Gastrocnemius medialis (tissue), 4 donors: ENCODE data around the gene FRS2. TPM values are rescaled to one million over a fixed set of nuclear protein-coding genes. Genes with fewer than 3 reads are reported as not detected.

Source experiments
- ATAC-seq, 2 donors: fragments of 150-250 bp; one replicate each; pipeline ENCODE4 v1.9.1; 2016
- DNase-seq, 2 donors: peaks; one replicate each; pipeline ENCODE4 v3.0.0-alpha.2; 2019
- H3K27ac ChIP-seq, 4 donors: fragments of 200-600 bp; sonication (generic); 1 replicate in 1 of 4; 2 replicates in 3 of 4; pipeline ENCODE4 v1.5.1; 2016 to 2018; ENCODE audit warnings: mild to moderate bottlenecking in 2 of 4, moderate library complexity in 1 of 4
- H3K27me3 ChIP-seq, 3 donors: fragments of 200-600 bp; sonication (generic) in 2 of 3; 1 replicate in 1 of 3; 2 replicates in 2 of 3; pipeline versions ENCODE4 v1.5.1 to v1.6.0; 2016 to 2019; ENCODE audit warnings: mild to moderate bottlenecking in 1 of 3, moderate library complexity in 1 of 3
- H3K36me3 ChIP-seq, 2 donors: fragments of 200-600 bp; sonication (generic) in 1 of 2; one replicate each; pipeline ENCODE4 v1.5.1; 2017 to 2018
- H3K4me1 ChIP-seq, 2 donors: fragments of 200-600 bp; sonication (generic) in 1 of 2; one replicate each; pipeline ENCODE4 v1.5.1; 2016 to 2017; ENCODE audit warnings: mild to moderate bottlenecking in 2 of 2
- H3K4me3 ChIP-seq, 4 donors: fragments of 200-600 bp; sonication (generic) in 3 of 4; 1 replicate in 1 of 4; 2 replicates in 3 of 4; pipeline ENCODE4 v1.5.1; 2016 to 2019; ENCODE audit warnings: mild to moderate bottlenecking in 2 of 4
- H3K9me3 ChIP-seq, 3 donors: fragments of 200-600 bp; sonication (generic) in 2 of 3; 1 replicate in 1 of 3; 2 replicates in 2 of 3; pipeline ENCODE4 v1.5.1; 2016 to 2019
- CTCF ChIP-seq, 5 experiments: fragments of 450-650 bp in 3 of 5; fragments of 200-600 bp in 2 of 5; sonication (generic) in 2 of 5; IDR thresholded peaks in 4 of 5; conservative IDR thresholded peaks in 1 of 5; 1 replicate in 4 of 5; 2 replicates in 1 of 5; pipeline ENCODE4 v1.5.1; 2016 to 2019; ENCODE audit warnings: antibody characterized with exemption in 5 of 5, mild to moderate bottlenecking in 3 of 5, moderate library complexity in 3 of 5
- POLR2A ChIP-seq, 2 donors: fragments of 450-650 bp; IDR thresholded peaks; one replicate each; pipeline ENCODE4 v1.6.1; 2017; ENCODE audit warnings: antibody characterized with exemption in 2 of 2, mild to moderate bottlenecking in 2 of 2, moderate library complexity in 2 of 2
- in situ Hi-C, 4 donors: fragments of 200-750 bp; cut with MboI; loops; one replicate each; pipeline versions ENCODE4 v1.15.0 to v1.8.0; 2017; ENCODE audit warnings: low sequenced_read_pairs in 4 of 4
- intact Hi-C: fragments of 100-400 bp; cut with DNase I; formaldehyde crosslinking; loops from one replicate; pipeline ENCODE4 v1.15.1; 2023; ENCODE audit warnings: low total_unique reads
- total RNA-seq, 4 donors: library from RNA; depleted of rRNA; stranded (reverse); fragments of >200 nt; gene quantifications; one replicate each; pipeline versions ENCODE4 v1.1.0 to v1.2.3, GENCODE V29; 2016

The FRS2 gene
- total RNA-seq, 4 donors from 2014 or later, result 21.0 to 32.1 (median 21.3) TPM

DNA sequence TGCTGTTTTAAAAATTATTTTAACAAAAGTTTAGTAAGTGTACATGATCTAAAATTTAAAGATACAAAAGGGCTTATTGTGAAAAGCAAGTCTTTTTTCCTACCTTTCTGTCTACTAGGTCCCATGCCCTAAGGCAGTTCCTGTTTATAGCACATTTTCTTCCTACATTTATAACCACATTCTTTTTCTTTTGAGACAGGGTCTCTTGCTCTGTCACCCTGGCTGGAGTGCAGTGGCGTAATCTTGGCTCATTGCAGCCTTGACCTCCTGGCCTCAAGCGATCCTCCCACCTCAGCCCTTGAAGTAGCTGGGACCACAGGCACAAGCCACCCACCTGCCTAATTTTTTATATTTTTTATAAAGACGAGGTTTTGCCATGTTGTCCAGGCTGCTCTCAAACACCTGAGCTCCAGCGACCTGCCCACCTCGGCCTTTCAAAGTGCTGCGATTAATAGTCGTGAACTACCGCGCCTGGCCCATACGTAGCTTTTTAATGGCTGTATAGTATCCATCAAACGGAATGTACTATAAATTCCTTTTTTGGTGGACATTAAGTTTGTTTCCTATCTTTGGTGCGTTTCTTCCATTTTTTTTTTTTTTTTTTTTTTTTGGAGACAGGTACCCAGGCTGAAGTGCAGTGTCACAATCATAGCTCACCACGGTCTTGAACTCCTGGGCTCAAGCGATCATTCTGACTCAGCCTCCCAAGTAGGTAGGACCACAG, 20.9 kb downstream of the FRS2 start:
- Histone ChIP-seq H3K36me3 (peaks cover 0 to 10% of the 10 kb centered on the region in 2 donors), H3K4me3 (no peak overlapping the region), H3K9me3 (no peaks in the 10 kb centered on the region), H3K27ac (no peak overlapping the region), H3K27me3 (no peaks in the 10 kb centered on the region), H3K4me1 (no peaks in the 10 kb centered on the region)
- intact Hi-C loops (no loop called here), in situ Hi-C loops (no loop called here)
- TF ChIP-seq CTCF (IDR thresholded peaks at IDR 0.05 in 4 of 5, conservative IDR thresholded peaks at IDR 0.05 in 1 of 5), result no peak
- ATAC-seq (no peak), DNase-seq (no peak)

- intact Hi-C loops (no loop called here), in situ Hi-C loops (no loop called here)
- TF ChIP-seq POLR2A (IDR thresholded peaks at IDR 0.05) (no peak), CTCF (IDR thresholded peaks at IDR 0.05 in 4 of 5, conservative IDR thresholded peaks at IDR 0.05 in 1 of 5) (no peak)
- Histone ChIP-seq H3K9me3 (no peaks in the 10 kb centered on the region), H3K4me3 (no peak overlapping the region), H3K4me1 (peaks cover 0 to 5% of the 10 kb centered on the region in 2 donors), H3K36me3 (peaks cover 0 to 10% of the 10 kb centered on the region in 2 donors), H3K27me3 (no peaks in the 10 kb centered on the region), H3K27ac (no peak overlapping the region)
- DNase-seq, result no peak
- no peak for ATAC-seq
Observed at GRCh38 chr12:69492739-69493138, 22.6 kb downstream of the FRS2 start.

DNA sequence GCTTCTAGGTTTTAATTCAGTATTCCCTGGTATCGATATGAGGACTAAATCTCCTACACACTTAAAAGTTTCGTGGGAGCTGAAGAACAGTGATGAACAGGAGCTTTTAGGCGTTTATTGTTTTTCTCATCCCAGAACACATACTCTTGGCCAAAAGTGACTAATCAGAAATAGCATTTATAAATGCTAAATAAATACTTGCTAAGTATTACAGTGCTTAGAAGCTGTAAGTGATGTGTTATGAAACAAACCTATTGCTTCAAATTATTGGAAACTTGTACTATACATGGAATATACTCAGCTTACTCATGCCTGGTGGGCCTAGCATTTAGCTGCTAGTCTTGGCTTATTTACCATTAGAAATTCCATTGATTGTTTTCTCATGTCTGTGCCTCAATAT, 24.9 kb downstream of the FRS2 start:
- Histone ChIP-seq H3K27me3 (no peaks in the 10 kb centered on the region), H3K4me1 (peaks cover 5 to 8% of the 10 kb centered on the region in 2 donors), H3K36me3 (no peaks in the 10 kb centered on the region), H3K9me3 (no peaks in the 10 kb centered on the region), H3K27ac (no peak overlapping the region), H3K4me3 (no peak overlapping the region)
- intact Hi-C loops (no loop called here), in situ Hi-C loops (no loop called here)
- no peak for TF ChIP-seq CTCF (IDR thresholded peaks at IDR 0.05 in 4 of 5, conservative IDR thresholded peaks at IDR 0.05 in 1 of 5)
- TF ChIP-seq POLR2A (IDR thresholded peaks at IDR 0.05), result no peak
- ATAC-seq (no peak), DNase-seq (no peak)

DNA sequence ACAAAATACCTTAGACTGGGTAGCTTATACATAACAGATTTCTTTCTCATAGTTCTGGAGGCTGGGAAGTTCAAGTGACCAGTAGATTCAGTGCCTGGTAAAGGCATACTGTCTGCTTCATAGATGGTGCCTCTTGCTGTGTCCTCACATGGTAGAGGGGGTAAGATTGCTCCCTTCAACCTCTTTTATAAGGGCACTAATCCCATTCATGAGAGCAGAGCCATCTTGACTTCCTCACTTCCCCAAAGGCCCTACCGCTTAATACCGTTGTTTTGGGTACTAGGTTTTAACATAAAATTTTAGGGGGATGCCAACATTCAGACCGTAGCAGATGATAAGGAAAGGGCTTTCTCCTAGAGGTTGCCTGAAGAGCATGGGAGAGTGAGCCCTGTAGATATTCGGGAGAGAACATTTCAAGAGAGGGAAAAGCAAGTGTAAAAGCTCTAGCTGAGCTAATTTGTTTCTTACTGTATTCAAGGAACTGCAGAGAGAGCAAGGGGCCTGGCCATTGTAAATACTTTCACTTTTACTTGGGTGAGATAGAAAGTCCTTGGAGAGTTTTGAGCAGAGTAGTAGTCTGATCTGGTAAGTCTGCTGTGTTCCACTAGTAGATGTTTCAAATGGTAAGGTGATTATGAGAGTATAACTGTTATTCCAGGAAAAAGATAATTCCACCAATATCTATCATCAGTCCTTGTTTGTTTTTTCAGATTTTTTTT, 27.3 kb downstream of the FRS2 start:
- TF ChIP-seq CTCF (IDR thresholded peaks at IDR 0.05 in 4 of 5, conservative IDR thresholded peaks at IDR 0.05 in 1 of 5) (no peak), POLR2A (IDR thresholded peaks at IDR 0.05) (no peak)
- intact Hi-C loops, result no loop called here
- no peak for ATAC-seq
- H3K4me3 ChIP-seq, result no peak overlapping the region
- no peaks in the 10 kb centered on the region for H3K27me3 ChIP-seq
- no peaks in the 10 kb centered on the region for H3K36me3 ChIP-seq
- in situ Hi-C loops, result no loop called here
- no peaks in the 10 kb centered on the region for H3K9me3 ChIP-seq
- H3K4me1 ChIP-seq, result peaks cover 23 to 24% of the 10 kb centered on the region in 2 donors
- H3K27ac ChIP-seq, result no peak overlapping the region
- no peak for DNase-seq
